22Rv1 (cell line): ENCODE results near the gene RNF214.

ENCODE experiments used
- CTCF ChIP-seq: fragments of 450-650 bp; IDR thresholded peaks from 2 replicates; pipeline ENCODE4 v1.5.1; 2017; ENCODE audit warnings: mild to moderate bottlenecking
- ZFX ChIP-seq: fragments of 450-650 bp; IDR thresholded peaks from 2 replicates; pipeline ENCODE4 v1.6.1; 2017; ENCODE audit warnings: antibody characterized with exemption, borderline replicate concordance

- TF ChIP-seq CTCF (no peak), ZFX (no peak)
Measured at GRCh38 chr11:117315285-117316196, 83.1 kb downstream of the RNF214 start.
